Caco-2 (cell line): Measurements from ENCODE around the gene CFD. TPM values are rescaled to one million over a fixed set of nuclear protein-coding genes. Genes with fewer than 3 reads are reported as not detected.

Source experiments
- BruUV-seq: library from RNA; stranded (reverse); fragments of 400-500 nt; replicated peaks from 2 replicates; lab custom pipeline; 2021; lab: Mats Ljungman, UMichigan
- CTCF ChIA-PET: fragments of 300-600 bp; sonication (Branson Sonifier 250); formaldehyde crosslinking; loops from one replicate; lab custom pipeline; 2022; ENCODE audit warnings: antibody characterized with exemption; lab: Charles Lee
- POLR2A ChIA-PET: fragments of 300-600 bp; sonication (Branson Sonifier 250); formaldehyde crosslinking; loops from one replicate; lab custom pipeline; 2022; ENCODE audit warnings: antibody characterized with exemption; lab: Charles Lee
- DNase-seq, 2 experiments: peaks; one replicate each; pipeline versions ENCODE4 v3.0.0 to v3.0.0-alpha.2; 2020 to 2022
- H3K27me3 ChIP-seq: replicated peaks from 2 replicates; pipeline ENCODE4 v1.6.0; 2011; ENCODE audit warnings: low read length; ENCODE audit not compliant: control insufficient read depth, insufficient read depth
- H3K36me3 ChIP-seq: 2 replicates; pipeline ENCODE4 v1.5.1; 2011; ENCODE audit warnings: low read length; ENCODE audit not compliant: control insufficient read depth, insufficient read depth
- H3K4me1 ChIP-seq: fragments of 250-450 bp; sonication (Bioruptor Pico); 2 replicates; pipeline ENCODE4 v1.5.1; 2020; ENCODE audit warnings: mild to moderate bottlenecking
- H3K4me3 ChIP-seq: 2 replicates; pipeline ENCODE4 v1.5.1; 2011; ENCODE audit warnings: low read depth, mild to moderate bottlenecking, control low read depth, low read length
- H3K9me3 ChIP-seq: fragments of 250-450 bp; sonication (Bioruptor Pico); 2 replicates; pipeline ENCODE4 v1.5.1; 2020; ENCODE audit warnings: mild to moderate bottlenecking, moderate library complexity
- H3K27ac Mint-ChIP-seq: one replicate; pipeline ENCODE4 v1.8.0; 2022; ENCODE audit warnings: mixed read lengths; ENCODE audit not compliant: unreplicated experiment
- H3K27me3 Mint-ChIP-seq: one replicate; pipeline ENCODE4 v1.8.0; 2022; ENCODE audit warnings: mixed read lengths; ENCODE audit not compliant: insufficient read depth, unreplicated experiment
- H3K36me3 Mint-ChIP-seq: one replicate; pipeline ENCODE4 v1.8.0; 2022; ENCODE audit warnings: mild to moderate bottlenecking, mixed read lengths; ENCODE audit not compliant: insufficient read depth, unreplicated experiment
- H3K4me1 Mint-ChIP-seq: one replicate; pipeline ENCODE4 v1.8.0; 2022; ENCODE audit warnings: low read depth, mixed read lengths; ENCODE audit not compliant: unreplicated experiment
- H3K4me3 Mint-ChIP-seq: one replicate; pipeline ENCODE4 v1.8.0; 2022; ENCODE audit warnings: mild to moderate bottlenecking, moderate library complexity, mixed read lengths; ENCODE audit not compliant: unreplicated experiment
- H3K9me3 Mint-ChIP-seq: one replicate; pipeline ENCODE4 v1.8.0; 2022; ENCODE audit warnings: mixed read lengths; ENCODE audit not compliant: unreplicated experiment
- intact Hi-C: fragments of 100-400 bp; cut with micrococcal nuclease; formaldehyde crosslinking; loops from one replicate; pipeline ENCODE4 v1.10.0; 2022; ENCODE audit not compliant: unreplicated experiment
- total RNA-seq: library from RNA; stranded (reverse); gene quantifications from 2 replicates; pipeline ENCODE4 v1.2.3, GENCODE V29; 2022
- TF ChIP-seq, protein P1 (sequence below), 2 experiments: fragments of 200-600 bp in 1 of 2; IDR thresholded peaks; 1 replicate in 1 of 2; 2 replicates in 1 of 2; pipeline versions ENCODE4 v1.5.1 to v1.8.0; 2011 to 2022; ENCODE audit warnings: antibody characterized with exemption in 1 of 2, control low read depth in 1 of 2, inconsistent platforms in 1 of 2, low read depth in 1 of 2, low read length in 1 of 2, mild to moderate bottlenecking in 1 of 2, moderate library complexity in 1 of 2; ENCODE audit not compliant: insufficient read depth in 1 of 2, severe bottlenecking in 1 of 2, unreplicated experiment in 1 of 2

Gene CFD
- total RNA-seq, 1 experiment from 2014 or later = 6.1 TPM

DNA sequence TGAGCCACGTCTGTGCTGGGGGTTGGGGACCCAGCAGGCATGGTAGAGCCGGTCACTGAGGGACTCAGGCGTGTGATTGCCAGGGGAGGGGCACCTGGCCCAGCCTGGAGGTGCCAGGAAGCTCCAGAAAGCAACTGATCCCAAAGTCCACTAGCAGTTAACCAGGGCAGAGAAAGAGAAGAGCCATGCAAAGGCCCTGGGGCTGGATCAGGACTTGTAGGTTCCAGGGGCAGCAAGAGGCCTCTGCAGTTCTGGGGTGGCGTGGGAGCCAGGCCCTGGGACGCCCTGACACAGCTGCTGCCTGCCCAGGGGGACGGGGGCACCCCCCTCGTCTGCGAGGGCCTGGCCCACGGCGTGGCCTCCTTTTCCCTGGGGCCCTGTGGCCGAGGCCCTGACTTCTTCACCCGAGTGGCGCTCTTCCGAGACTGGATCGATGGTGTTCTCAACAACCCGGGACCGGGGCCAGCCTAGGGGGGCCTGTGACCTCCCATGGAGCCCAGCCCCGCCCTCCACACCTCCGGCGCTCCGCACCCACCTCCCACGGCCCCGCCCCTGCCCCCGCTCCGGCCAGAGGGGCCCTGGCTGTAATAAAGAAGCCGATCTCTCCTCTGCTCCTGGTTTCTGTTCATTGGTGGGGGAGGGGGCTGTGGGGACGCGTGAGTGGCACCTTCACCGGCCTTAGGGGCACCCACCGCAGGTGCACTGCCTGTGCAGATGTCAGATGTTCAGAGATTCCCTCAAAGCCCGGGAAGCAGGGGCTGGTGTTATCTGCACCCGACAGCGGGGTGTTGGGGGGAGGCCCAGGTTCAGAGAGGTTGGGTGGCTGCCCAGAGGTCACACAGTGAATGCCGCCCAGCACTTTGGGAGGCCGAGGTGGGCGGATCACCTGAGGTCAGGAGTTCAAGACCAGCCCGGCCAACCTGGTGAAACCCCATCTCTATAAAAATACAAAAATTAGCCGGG lies 27.8 kb upstream of the CFD start:
- Histone ChIP-seq H3K4me3 (no peak overlapping the region), H3K9me3 (no peaks in the 10 kb centered on the region), H3K36me3 (no peaks in the 10 kb centered on the region), H3K4me1 (no peaks in the 10 kb centered on the region), H3K27me3 (no peaks in the 10 kb centered on the region)
- POLR2A ChIA-PET = no interaction called here
- CTCF ChIA-PET = interaction anchor here (0.6 kb wide), 1 partner anchor 127 kb away, joined by 3 read pairs; no protein-coding TSS in a partner anchor
- Mint-ChIP-seq H3K4me1 (no peaks in the 10 kb centered on the region), H3K36me3 (no peaks in the 10 kb centered on the region), H3K27ac (no peak overlapping the region), H3K27me3 (no peaks in the 10 kb centered on the region), H3K9me3 (no peaks in the 10 kb centered on the region), H3K4me3 (no peak overlapping the region)
- DNase-seq = no peak
- TF ChIP-seq, protein P1, sequence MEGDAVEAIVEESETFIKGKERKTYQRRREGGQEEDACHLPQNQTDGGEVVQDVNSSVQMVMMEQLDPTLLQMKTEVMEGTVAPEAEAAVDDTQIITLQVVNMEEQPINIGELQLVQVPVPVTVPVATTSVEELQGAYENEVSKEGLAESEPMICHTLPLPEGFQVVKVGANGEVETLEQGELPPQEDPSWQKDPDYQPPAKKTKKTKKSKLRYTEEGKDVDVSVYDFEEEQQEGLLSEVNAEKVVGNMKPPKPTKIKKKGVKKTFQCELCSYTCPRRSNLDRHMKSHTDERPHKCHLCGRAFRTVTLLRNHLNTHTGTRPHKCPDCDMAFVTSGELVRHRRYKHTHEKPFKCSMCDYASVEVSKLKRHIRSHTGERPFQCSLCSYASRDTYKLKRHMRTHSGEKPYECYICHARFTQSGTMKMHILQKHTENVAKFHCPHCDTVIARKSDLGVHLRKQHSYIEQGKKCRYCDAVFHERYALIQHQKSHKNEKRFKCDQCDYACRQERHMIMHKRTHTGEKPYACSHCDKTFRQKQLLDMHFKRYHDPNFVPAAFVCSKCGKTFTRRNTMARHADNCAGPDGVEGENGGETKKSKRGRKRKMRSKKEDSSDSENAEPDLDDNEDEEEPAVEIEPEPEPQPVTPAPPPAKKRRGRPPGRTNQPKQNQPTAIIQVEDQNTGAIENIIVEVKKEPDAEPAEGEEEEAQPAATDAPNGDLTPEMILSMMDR (IDR thresholded peaks at IDR 0.05; ENCODE audit: insufficient read depth in 1 of 2, low read depth in 1 of 2, low read length in 1 of 2, severe bottlenecking in 1 of 2, unreplicated experiment in 1 of 2) = no peak
- BruUV-seq = no TSS peak
- intact Hi-C loops = no loop called here

DNA sequence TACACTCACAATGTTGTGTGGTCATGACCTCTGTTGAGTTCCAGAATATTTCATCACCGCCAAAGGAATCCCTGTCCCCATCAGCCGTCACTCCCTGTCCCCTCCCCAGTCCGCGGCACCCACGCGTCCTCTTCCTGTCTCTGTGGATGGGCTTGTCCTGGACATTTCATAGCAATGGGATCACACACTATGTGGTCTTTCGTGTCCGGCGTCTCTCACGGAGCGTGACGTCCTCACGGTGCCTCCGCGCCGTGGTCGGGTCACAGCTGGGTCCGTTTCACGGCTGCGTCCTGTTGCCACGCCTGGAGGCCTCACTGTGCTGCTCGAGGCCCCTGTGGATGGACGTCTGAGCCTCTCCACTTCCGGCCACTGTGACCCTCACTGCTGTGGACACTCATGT lies 25.2 kb upstream of the CFD start:
- H3K4me3 Mint-ChIP-seq = no peak overlapping the region
- ChIA-PET POLR2A (no interaction called here), CTCF (no interaction called here)
- DNase-seq = no peak
- H3K36me3 Mint-ChIP-seq = no peaks in the 10 kb centered on the region
- H3K27me3 Mint-ChIP-seq = no peaks in the 10 kb centered on the region
- H3K9me3 ChIP-seq = no peaks in the 10 kb centered on the region
- no peaks in the 10 kb centered on the region for H3K4me1 Mint-ChIP-seq
- H3K27ac Mint-ChIP-seq = no peak overlapping the region
- no peaks in the 10 kb centered on the region for H3K36me3 ChIP-seq
- no TSS peak for BruUV-seq
- H3K4me3 ChIP-seq = no peak overlapping the region
- no peaks in the 10 kb centered on the region for H3K4me1 ChIP-seq
- no peaks in the 10 kb centered on the region for H3K9me3 Mint-ChIP-seq
- TF ChIP-seq, protein P1 (IDR thresholded peaks at IDR 0.05; ENCODE audit: insufficient read depth in 1 of 2, low read depth in 1 of 2, low read length in 1 of 2, severe bottlenecking in 1 of 2, unreplicated experiment in 1 of 2) = no peak
- no peaks in the 10 kb centered on the region for H3K27me3 ChIP-seq
- intact Hi-C loops = no loop called here

DNA sequence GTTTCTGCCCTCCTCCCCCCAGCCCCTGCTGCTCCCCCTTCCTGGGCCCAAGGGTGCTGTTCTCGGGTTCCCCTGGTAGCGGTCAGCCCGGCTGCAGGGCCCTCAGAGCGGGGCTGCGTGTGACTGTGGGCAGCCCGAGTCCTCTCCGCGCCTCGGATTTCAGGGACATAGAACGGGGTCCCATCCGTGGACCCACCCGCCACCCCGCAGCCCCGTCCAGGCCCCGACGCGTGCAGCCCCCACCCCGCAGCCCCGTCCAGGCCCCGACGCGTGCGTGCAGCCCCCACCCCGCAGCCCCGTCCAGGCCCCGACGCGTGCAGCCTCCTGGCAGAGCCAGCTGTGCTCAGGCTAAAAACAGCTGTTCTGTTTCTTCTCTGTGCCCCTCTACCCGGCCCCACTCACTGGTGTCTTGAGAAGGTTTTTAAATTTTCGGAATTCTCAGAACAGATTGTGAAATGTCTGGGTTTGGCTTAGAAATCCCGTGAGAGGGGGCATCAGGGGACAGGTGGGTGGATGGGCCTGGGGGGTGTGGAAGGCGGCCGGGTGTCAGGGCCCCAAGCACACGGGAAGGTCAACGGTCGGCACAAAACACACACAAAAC lies 24.2 kb upstream of the CFD start:
- intact Hi-C loops = no loop called here
- Histone ChIP-seq H3K4me1 (no peaks in the 10 kb centered on the region), H3K4me3 (no peak overlapping the region), H3K9me3 (no peaks in the 10 kb centered on the region), H3K27me3 (no peaks in the 10 kb centered on the region), H3K36me3 (no peaks in the 10 kb centered on the region)
- TF ChIP-seq, protein P1 (IDR thresholded peaks at IDR 0.05; ENCODE audit: insufficient read depth in 1 of 2, low read depth in 1 of 2, low read length in 1 of 2, severe bottlenecking in 1 of 2, unreplicated experiment in 1 of 2) = no peak
- BruUV-seq = no TSS peak
- Mint-ChIP-seq H3K27ac (no peak overlapping the region), H3K9me3 (no peaks in the 10 kb centered on the region), H3K27me3 (no peaks in the 10 kb centered on the region), H3K4me3 (no peak overlapping the region), H3K4me1 (no peaks in the 10 kb centered on the region), H3K36me3 (no peaks in the 10 kb centered on the region)
- ChIA-PET POLR2A (interaction anchor here (0.6 kb wide), 1 partner anchor 42 kb away, joined by 5 read pairs; no protein-coding TSS in a partner anchor), CTCF (no interaction called here)
- DNase-seq = no peak
